IMR-90 (cell line): ENCODE measurements around the gene GNAT2. TPM values are rescaled to one million over a fixed set of nuclear protein-coding genes. Genes with fewer than 3 reads are reported as not detected.

Source experiments
- ATAC-seq: fragments of 200-7000 bp; cut with Tn5 transposase; 2 replicates; pipeline ENCODE4 v1.9.1; 2020; ENCODE audit warnings: low read depth, mild to moderate bottlenecking, moderate library complexity
- BruUV-seq: library from RNA; stranded (reverse); fragments of 400-500 nt; replicated peaks from 2 replicates; lab custom pipeline; 2021; lab: Mats Ljungman, UMichigan
- CTCF ChIA-PET: fragments of 300-600 bp; formaldehyde crosslinking; extraction: SDS; loops from one replicate; lab custom pipeline; 2021; ENCODE audit warnings: antibody characterized with exemption; lab: Yijun Ruan, JAX
- POLR2A ChIA-PET: fragments of 300-600 bp; sonication (Branson Sonifier 250); formaldehyde crosslinking; loops from one replicate; lab custom pipeline; 2022; ENCODE audit warnings: antibody characterized with exemption; ENCODE audit not compliant: unreplicated experiment; lab: Charles Lee
- DNase-seq: peaks from one replicate; pipeline ENCODE4 v3.0.0; 2013
- H2AFZ ChIP-seq: replicated peaks from 2 replicates; pipeline ENCODE3; 2013; ENCODE audit warnings: low read length, mild to moderate bottlenecking; ENCODE audit not compliant: poor library complexity
- H2AK5ac ChIP-seq: 2 replicates; pipeline ENCODE4 v1.6.1; 2013; ENCODE audit warnings: low read depth, low read length, inconsistent platforms
- H2AK9ac ChIP-seq: replicated peaks from 2 replicates; pipeline ENCODE3; 2013; ENCODE audit warnings: mild to moderate bottlenecking, low read depth, low read length, moderate library complexity; ENCODE audit not compliant: poor library complexity
- H2BK120ac ChIP-seq: 2 replicates; pipeline ENCODE4 v1.6.1; 2013; ENCODE audit warnings: low read depth, low read length, inconsistent platforms
- H2BK15ac ChIP-seq: 3 replicates; pipeline ENCODE4 v1.6.1; 2013; ENCODE audit warnings: low read depth, low read length, inconsistent platforms
- H2BK20ac ChIP-seq: 2 replicates; pipeline ENCODE4 v1.6.1; 2013; ENCODE audit warnings: low read depth, mild to moderate bottlenecking, inconsistent platforms, low read length, moderate library complexity
- H2BK5ac ChIP-seq: 2 replicates; pipeline ENCODE4 v1.6.1; 2013; ENCODE audit warnings: mild to moderate bottlenecking, low read depth, low read length, inconsistent platforms; ENCODE audit not compliant: poor library complexity, severe bottlenecking
- H3K14ac ChIP-seq: replicated peaks from 2 replicates; pipeline ENCODE4 v1.6.1; 2013; ENCODE audit warnings: low read depth, low read length, inconsistent platforms
- H3K18ac ChIP-seq: 2 replicates; pipeline ENCODE4 v1.6.1; 2013; ENCODE audit warnings: low read depth, low read length, control low read depth
- H3K23ac ChIP-seq: 2 replicates; pipeline ENCODE4 v1.6.1; 2013; ENCODE audit warnings: low read depth, low read length, inconsistent platforms
- H3K27ac ChIP-seq: 2 replicates; pipeline ENCODE4 v1.5.1; 2013; ENCODE audit warnings: mild to moderate bottlenecking, control low read depth, low read length; ENCODE audit not compliant: insufficient read depth
- H3K27me3 ChIP-seq: 2 replicates; pipeline ENCODE4 v1.6.1; 2013; ENCODE audit warnings: low read length; ENCODE audit not compliant: control insufficient read depth, insufficient read depth
- H3K36me3 ChIP-seq: 2 replicates; pipeline ENCODE4 v1.6.1; 2013; ENCODE audit warnings: low read length, mixed read lengths; ENCODE audit not compliant: control insufficient read depth, insufficient read depth
- H3K4ac ChIP-seq: 2 replicates; pipeline ENCODE4 v1.6.1; 2013; ENCODE audit warnings: low read depth, low read length, inconsistent platforms
- H3K4me1 ChIP-seq: 2 replicates; pipeline ENCODE4 v1.6.1; 2013; ENCODE audit warnings: low read length, mixed read lengths; ENCODE audit not compliant: control insufficient read depth, insufficient read depth
- H3K4me2 ChIP-seq: 2 replicates; pipeline ENCODE4 v1.6.1; 2013; ENCODE audit warnings: low read depth, mild to moderate bottlenecking, control low read depth, low read length, moderate library complexity
- H3K4me3 ChIP-seq: 2 replicates; pipeline ENCODE4 v1.5.1; 2013; ENCODE audit warnings: low read depth, mild to moderate bottlenecking, control low read depth, low read length, moderate library complexity; ENCODE audit not compliant: insufficient read depth
- H3K56ac ChIP-seq: 2 replicates; pipeline ENCODE4 v1.6.1; 2013; ENCODE audit warnings: low read length, inconsistent platforms; ENCODE audit not compliant: insufficient read depth; ENCODE audit errors: extremely low read depth
- H3K79me1 ChIP-seq, 2 experiments: 2 replicates each; pipeline ENCODE4 v1.6.1; 2013; ENCODE audit warnings: low read length in 2 of 2, inconsistent platforms in 1 of 2, low read depth in 1 of 2
- H3K9ac ChIP-seq: 2 replicates; pipeline ENCODE4 v1.6.1; 2013; ENCODE audit warnings: low read depth, low read length, control low read depth
- H3K9me1 ChIP-seq: 2 replicates; pipeline ENCODE4 v1.6.1; 2013; ENCODE audit warnings: low read length, inconsistent platforms; ENCODE audit not compliant: insufficient read depth
- H3K9me3 ChIP-seq: 2 replicates; pipeline ENCODE4 v1.6.1; 2013; ENCODE audit warnings: low read length; ENCODE audit not compliant: control insufficient read depth, insufficient read depth
- H4K20me1 ChIP-seq: 2 replicates; pipeline ENCODE4 v1.6.1; 2013; ENCODE audit warnings: low read length, inconsistent platforms; ENCODE audit not compliant: insufficient read depth
- H4K5ac ChIP-seq: 2 replicates; pipeline ENCODE4 v1.6.1; 2013; ENCODE audit warnings: mild to moderate bottlenecking, low read depth, low read length, control low read depth
- H4K8ac ChIP-seq, 2 experiments: 2 replicates each; pipeline ENCODE4 v1.6.1; 2013; ENCODE audit warnings: low read depth in 2 of 2, low read length in 2 of 2, control low read depth in 1 of 2, inconsistent platforms in 1 of 2
- H4K91ac ChIP-seq: 2 replicates; pipeline ENCODE4 v1.6.1; 2013; ENCODE audit warnings: low read depth, low read length, inconsistent platforms; ENCODE audit not compliant: insufficient read depth
- BHLHE40 ChIP-seq: fragments of 150-350 bp; IDR thresholded peaks from 2 replicates; pipeline ENCODE4 v1.6.1; 2016; ENCODE audit warnings: mild to moderate bottlenecking, low read depth, low read length
- CEBPB ChIP-seq: IDR thresholded peaks from 2 replicates; pipeline ENCODE4 v1.6.1; 2012; ENCODE audit warnings: low read depth, low read length, improper control_type of control experiment
- CHD1 ChIP-seq: IDR thresholded peaks from 2 replicates; pipeline ENCODE4 v1.6.1; 2012; ENCODE audit warnings: low read depth, low read length, improper control_type of control experiment
- CTCF ChIP-seq: conservative IDR thresholded peaks from 2 replicates; pipeline ENCODE4 v1.5.1; 2012; ENCODE audit warnings: mild to moderate bottlenecking, low read depth, low read length, improper control_type of control experiment
- ELK1 ChIP-seq: fragments of 150-350 bp; IDR thresholded peaks from 2 replicates; pipeline ENCODE4 v1.6.1; 2016; ENCODE audit warnings: low read depth, mild to moderate bottlenecking, low read length, moderate library complexity, borderline replicate concordance
- FOS ChIP-seq: fragments of 150-350 bp; IDR thresholded peaks from 2 replicates; pipeline ENCODE4 v1.6.1; 2016; ENCODE audit warnings: low read depth, low read length
- MAFK ChIP-seq: IDR thresholded peaks from 2 replicates; pipeline ENCODE4 v1.6.1; 2012; ENCODE audit warnings: low read depth, low read length, improper control_type of control experiment
- MAZ ChIP-seq: IDR thresholded peaks from 2 replicates; pipeline ENCODE4 v1.6.1; 2012; ENCODE audit warnings: low read depth, mild to moderate bottlenecking, low read length, improper control_type of control experiment, moderate library complexity, borderline replicate concordance
- MXI1 ChIP-seq: IDR thresholded peaks from 2 replicates; pipeline ENCODE4 v1.6.1; 2012; ENCODE audit warnings: low read depth, mild to moderate bottlenecking, low read length, moderate library complexity, borderline replicate concordance
- NFE2L2 ChIP-seq: fragments of 150-350 bp; IDR thresholded peaks from 2 replicates; pipeline ENCODE4 v1.6.1; 2016; ENCODE audit warnings: low read depth, mild to moderate bottlenecking, low read length
- POLR2A ChIP-seq: IDR thresholded peaks from 2 replicates; pipeline ENCODE4 v1.6.1; 2012; ENCODE audit warnings: mild to moderate bottlenecking, low read depth, low read length
- RAD21 ChIP-seq: IDR thresholded peaks from 2 replicates; pipeline ENCODE4 v1.6.1; 2012; ENCODE audit warnings: low read length, improper control_type of control experiment
- RCOR1 ChIP-seq: IDR thresholded peaks from 2 replicates; pipeline ENCODE4 v1.6.1; 2012; ENCODE audit warnings: mild to moderate bottlenecking, low read length, improper control_type of control experiment; ENCODE audit not compliant: insufficient replicate concordance
- SMC3 ChIP-seq: fragments of 150-350 bp; IDR thresholded peaks from 2 replicates; pipeline ENCODE4 v1.6.1; 2016; ENCODE audit warnings: low read depth, mild to moderate bottlenecking, antibody characterized with exemption, low read length, moderate library complexity
- WGBS, 2 experiments: methylation state at CpG; one replicate each; pipeline versions ENCODE4 v1.1.5 to v1.1.7; 2013; ENCODE audit warnings: missing lambda C conversion rate in 2 of 2; ENCODE audit not compliant: insufficient read length in 1 of 2; ENCODE audit errors: extremely low coverage in 2 of 2; 5-methylcytosine and 5-hydroxymethylcytosine counted together
- dilution Hi-C: fragments of 300-500 bp; cut with HindIII; formaldehyde crosslinking; loops from one replicate; pipeline ENCODE4 v1.14.3; 2018; ENCODE audit warnings: low sequenced_read_pairs; ENCODE audit not compliant: unreplicated experiment
- in situ Hi-C: fragments of 300-500 bp; cut with MboI; formaldehyde crosslinking; loops from 3 replicates; pipeline ENCODE4 v1.14.3; 2019; ENCODE audit warnings: low sequenced_read_pairs, inconsistent platforms, mixed read lengths
- intact Hi-C: fragments of 100-400 bp; cut with micrococcal nuclease; formaldehyde crosslinking; loops from 2 replicates; pipeline ENCODE4 v1.10.0; 2022
- polyA plus RNA-seq, 3 experiments: library from polyadenylated mRNA; depleted of rRNA; stranded (reverse); fragments of >200 nt; gene quantifications; 2 replicates each; pipeline ENCODE4 v1.2.3, GENCODE V29; 2012; ENCODE audit warnings: low replicate concordance in 1 of 3
- total RNA-seq: library from RNA; depleted of rRNA; stranded (reverse); fragments of >200 nt; gene quantifications from 2 replicates; pipeline ENCODE4 v1.2.3, GENCODE V29; 2012

Gene GNAT2
- total and polyA plus RNA-seq, 2 of the 4 experiments (the other 2 are of a cell fraction) = 0.17 to 0.36 TPM

- H4K8ac ChIP-seq = peak overlapping the region; percentile 63 to 86
- peak overlapping the region; percentile 83 for H3K18ac ChIP-seq
- peak overlapping the region; percentile 32; the same call in 1 of the 2 replicates for H3K9ac ChIP-seq
- ChIA-PET CTCF (interaction anchor here (1.0 kb wide), 1 partner anchor 17 kb away, joined by 3 read pairs; no protein-coding TSS in a partner anchor), POLR2A (interaction anchor here (0.6 to 1.0 kb wide), 2 partner anchors 38 to 69 kb away, joined by 3 to 5 read pairs; partner anchors contain the start of genes GNAI3 and GSTM4)
- no peaks in the 10 kb centered on the region for H3K36me3 ChIP-seq
- peak overlapping the region; percentile 77 for H3K27ac ChIP-seq
- ATAC-seq (peak; percentile 19), DNase-seq (peak; percentile 97)
- H2BK5ac ChIP-seq = peak overlapping the region; percentile 90
- peak overlapping the region; percentile 88; the same call in 2 of the 3 replicates for H2BK15ac ChIP-seq
- dilution Hi-C loops (no loop called here), intact Hi-C loops (no loop called here), in situ Hi-C loops (no loop called here)
- peak overlapping the region; percentile 81 for H2BK120ac ChIP-seq
- H2BK20ac ChIP-seq = peak overlapping the region; percentile 57
- H4K5ac ChIP-seq = peak overlapping the region; percentile 87
- peaks cover 15% of the 10 kb centered on the region for H4K20me1 ChIP-seq
- peak overlapping the region; percentile 88 for H2AK9ac ChIP-seq
- peak overlapping the region; percentile 88 for H3K4ac ChIP-seq
- H3K4me2 ChIP-seq = peak overlapping the region; percentile 17
- BruUV-seq = no TSS peak
- peaks cover 36% of the 10 kb centered on the region for H3K4me1 ChIP-seq
- WGBS, 2 experiments = no CpG with 5 or more reads among the region's 3 CpGs
- no peaks in the 10 kb centered on the region for H3K27me3 ChIP-seq
- H3K79me1 ChIP-seq = peaks cover 16 to 72% of the 10 kb centered on the region in 2 experiments; a peak in 3 of 4 replicates
- H3K9me3 ChIP-seq = no peaks in the 10 kb centered on the region
- H3K23ac ChIP-seq = peak overlapping the region; percentile 73
- peak overlapping the region; percentile 85 for H3K14ac ChIP-seq
- peak overlapping the region; percentile 83 for H2AK5ac ChIP-seq
- TF ChIP-seq MXI1 (no peak), CHD1 (no peak), CEBPB (peak; percentile 95), MAZ (peak; percentile 28; the same call in 1 of the 2 replicates), FOS (peak; percentile 96), SMC3 (no peak), POLR2A (no peak; the same call in 1 of the 2 replicates), NFE2L2 (no peak), BHLHE40 (peak; percentile 50; the same call in 1 of the 2 replicates), RCOR1 (peak; percentile 70), CTCF (no peak), ELK1 (no peak), MAFK (no peak), RAD21 (peak; percentile 18; the same call in 1 of the 2 replicates)
- peak overlapping the region; percentile 86 for H2AFZ ChIP-seq
- H4K91ac ChIP-seq = peak overlapping the region; percentile 86
- H3K56ac ChIP-seq = peak overlapping the region; percentile 67
- H3K4me3 ChIP-seq = no peak overlapping the region
- H3K9me1 ChIP-seq = peaks cover 45% of the 10 kb centered on the region
Observed at GRCh38 chr1:109617291-109617801, 2.1 kb downstream of the GNAT2 start.
